Measurements from ENCODE around the gene ATF4. TPM values are rescaled to one million over a fixed set of nuclear protein-coding genes. Genes with fewer than 3 reads are reported as not detected.

ATF4 gene
- total and polyA plus RNA-seq, 2 of the 8 experiments (the other 6 are each of a cell fraction or from before 2014, with no cell fraction given): 553 to 704 TPM

DNA sequence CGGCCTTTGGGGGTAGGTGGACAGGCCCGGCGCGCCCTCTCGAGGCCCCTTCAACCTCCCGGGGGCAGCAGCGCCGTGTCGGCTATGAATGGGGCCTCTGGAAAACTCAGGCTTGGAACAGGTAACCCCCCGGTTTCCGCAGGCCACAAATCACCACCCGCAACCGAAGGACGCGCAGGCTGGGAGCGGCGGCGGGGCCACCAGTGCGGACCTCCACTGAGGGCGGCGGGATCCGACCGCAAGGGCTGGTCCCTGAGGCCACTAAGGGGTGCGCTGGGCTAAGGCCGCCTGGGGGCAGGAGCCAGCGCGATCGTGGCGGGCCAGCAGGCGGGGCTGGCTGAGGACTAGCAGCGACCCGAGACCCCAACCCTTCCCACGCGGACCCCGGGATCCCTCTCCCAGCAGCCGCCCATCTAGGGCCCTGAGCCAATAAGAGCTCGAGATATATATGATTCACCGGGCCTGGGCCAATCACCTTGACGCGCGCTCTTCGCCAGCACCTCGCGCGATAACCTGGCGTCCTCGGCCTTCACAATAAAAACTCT, 609 bp upstream of the ATF4 start (continued):
- TF ChIP-seq BCL11A (IDR thresholded peaks at IDR 0.05; ENCODE audit: low read depth in 2 of 2, low read length in 2 of 2) (no peak), SIX5 (IDR thresholded peaks at IDR 0.05; ENCODE audit: low read depth, low read length) (no peak), SP2 (IDR thresholded peaks at IDR 0.05; ENCODE audit: low read length) (peak; percentile 43; the same call in 1 of the 2 replicates), JUN (IDR thresholded peaks at IDR 0.05; ENCODE audit: low read depth, low read length) (no peak), NANOG (IDR thresholded peaks at IDR 0.05; ENCODE audit: insufficient read depth, low read depth, low read length, poor library complexity, severe bottlenecking) (no peak), KDM4A (IDR thresholded peaks at IDR 0.05; ENCODE audit: low read depth, low read length, severe bottlenecking) (no peak), HDAC2 (IDR thresholded peaks at IDR 0.05; ENCODE audit: borderline replicate concordance in 1 of 2, low read depth in 2 of 2, low read length in 2 of 2) (peak in 1 of 2 experiments; percentile 63; a peak in 1 of 4 replicates), KDM5A (IDR thresholded peaks at IDR 0.05; ENCODE audit: low read length) (peak; percentile 56; the same call in 1 of the 2 replicates), TAF7 (optimal IDR thresholded peaks at IDR 0.05; ENCODE audit: borderline replicate concordance, low read depth, low read length) (peak; percentile 76), BRCA1 (IDR thresholded peaks at IDR 0.05; ENCODE audit: low read depth, low read length) (peak; percentile 86)
- TF ChIP-seq, protein P1, sequence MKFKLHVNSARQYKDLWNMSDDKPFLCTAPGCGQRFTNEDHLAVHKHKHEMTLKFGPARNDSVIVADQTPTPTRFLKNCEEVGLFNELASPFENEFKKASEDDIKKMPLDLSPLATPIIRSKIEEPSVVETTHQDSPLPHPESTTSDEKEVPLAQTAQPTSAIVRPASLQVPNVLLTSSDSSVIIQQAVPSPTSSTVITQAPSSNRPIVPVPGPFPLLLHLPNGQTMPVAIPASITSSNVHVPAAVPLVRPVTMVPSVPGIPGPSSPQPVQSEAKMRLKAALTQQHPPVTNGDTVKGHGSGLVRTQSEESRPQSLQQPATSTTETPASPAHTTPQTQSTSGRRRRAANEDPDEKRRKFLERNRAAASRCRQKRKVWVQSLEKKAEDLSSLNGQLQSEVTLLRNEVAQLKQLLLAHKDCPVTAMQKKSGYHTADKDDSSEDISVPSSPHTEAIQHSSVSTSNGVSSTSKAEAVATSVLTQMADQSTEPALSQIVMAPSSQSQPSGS (IDR thresholded peaks at IDR 0.05; ENCODE audit: low read length): no peak; the same call in 1 of the 2 replicates
- TF ChIP-seq, protein P2, sequence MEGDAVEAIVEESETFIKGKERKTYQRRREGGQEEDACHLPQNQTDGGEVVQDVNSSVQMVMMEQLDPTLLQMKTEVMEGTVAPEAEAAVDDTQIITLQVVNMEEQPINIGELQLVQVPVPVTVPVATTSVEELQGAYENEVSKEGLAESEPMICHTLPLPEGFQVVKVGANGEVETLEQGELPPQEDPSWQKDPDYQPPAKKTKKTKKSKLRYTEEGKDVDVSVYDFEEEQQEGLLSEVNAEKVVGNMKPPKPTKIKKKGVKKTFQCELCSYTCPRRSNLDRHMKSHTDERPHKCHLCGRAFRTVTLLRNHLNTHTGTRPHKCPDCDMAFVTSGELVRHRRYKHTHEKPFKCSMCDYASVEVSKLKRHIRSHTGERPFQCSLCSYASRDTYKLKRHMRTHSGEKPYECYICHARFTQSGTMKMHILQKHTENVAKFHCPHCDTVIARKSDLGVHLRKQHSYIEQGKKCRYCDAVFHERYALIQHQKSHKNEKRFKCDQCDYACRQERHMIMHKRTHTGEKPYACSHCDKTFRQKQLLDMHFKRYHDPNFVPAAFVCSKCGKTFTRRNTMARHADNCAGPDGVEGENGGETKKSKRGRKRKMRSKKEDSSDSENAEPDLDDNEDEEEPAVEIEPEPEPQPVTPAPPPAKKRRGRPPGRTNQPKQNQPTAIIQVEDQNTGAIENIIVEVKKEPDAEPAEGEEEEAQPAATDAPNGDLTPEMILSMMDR (IDR thresholded peaks at IDR 0.05; ENCODE audit: control extremely low read depth in 1 of 3, insufficient read depth in 1 of 3, low read depth in 1 of 3, low read length in 3 of 3): peak in 1 of 3 experiments; percentile 11; a peak in 2 of 4 replicates
- TF ChIP-seq, protein P3, sequence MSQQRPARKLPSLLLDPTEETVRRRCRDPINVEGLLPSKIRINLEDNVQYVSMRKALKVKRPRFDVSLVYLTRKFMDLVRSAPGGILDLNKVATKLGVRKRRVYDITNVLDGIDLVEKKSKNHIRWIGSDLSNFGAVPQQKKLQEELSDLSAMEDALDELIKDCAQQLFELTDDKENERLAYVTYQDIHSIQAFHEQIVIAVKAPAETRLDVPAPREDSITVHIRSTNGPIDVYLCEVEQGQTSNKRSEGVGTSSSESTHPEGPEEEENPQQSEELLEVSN (IDR thresholded peaks at IDR 0.05): peak; percentile 87

Measured in H1 (cell line).